GM13977 (cell line): Measurements from ENCODE around the gene CUTC.

Experiments used
- DNase-seq: peaks from one replicate; pipeline ENCODE4 v3.0.0; 2012; ENCODE audit warnings: low spot score
- CTCF ChIP-seq: IDR thresholded peaks from 2 replicates; pipeline ENCODE4 v1.5.1; 2012; ENCODE audit warnings: mild to moderate bottlenecking, control low read depth; ENCODE audit not compliant: insufficient read depth; ENCODE audit errors: extremely low read depth, missing control alignments
- in situ Hi-C: fragments of 300-500 bp; cut with MboI; formaldehyde crosslinking; loops from one replicate; pipeline ENCODE4 v1.12.0; 2022; ENCODE audit warnings: low sequenced_read_pairs, low pct_unique_long_range_greater_than_20kb, mixed read lengths, inconsistent platforms; ENCODE audit not compliant: unreplicated experiment

CUTC gene

DNA sequence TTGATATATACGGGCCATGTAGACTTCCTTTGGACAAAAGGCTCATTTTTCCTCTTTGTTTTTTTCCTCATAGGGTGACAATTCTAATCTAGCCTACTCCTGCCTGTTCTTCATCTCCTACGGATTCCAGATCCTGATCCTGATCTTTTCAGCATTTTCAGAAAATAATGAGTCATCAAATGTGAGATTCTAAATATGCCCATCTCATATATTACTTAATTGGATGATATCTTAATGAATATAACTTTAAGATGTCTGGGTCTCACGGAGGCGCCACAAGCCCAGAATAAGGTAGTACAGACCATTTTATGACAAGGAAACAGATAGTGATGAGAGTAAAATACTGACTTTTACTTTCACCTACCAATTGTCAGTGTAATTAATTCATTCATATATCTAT is 61.8 kb downstream of the CUTC start:
- in situ Hi-C loops = no loop called here
- DNase-seq = no peak
- TF ChIP-seq CTCF = no peak

DNA sequence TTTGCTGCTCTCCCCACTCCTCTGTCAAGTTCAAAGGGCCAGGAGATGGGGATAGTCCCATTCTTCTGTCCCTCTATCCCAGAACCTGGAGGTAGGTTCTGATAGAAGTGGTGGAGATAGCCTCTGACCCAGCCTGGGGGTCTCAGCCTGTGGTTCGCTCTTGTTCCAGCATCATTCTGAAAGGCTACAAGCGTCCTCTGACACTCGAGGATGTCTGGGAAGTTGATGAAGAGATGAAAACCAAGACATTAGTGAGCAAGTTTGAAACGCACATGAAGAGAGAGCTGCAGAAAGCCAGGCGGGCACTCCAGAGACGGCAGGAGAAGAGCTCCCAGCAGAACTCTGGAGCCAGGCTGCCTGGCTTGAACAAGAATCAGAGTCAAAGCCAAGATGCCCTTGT is 64.9 kb downstream of the CUTC start:
- in situ Hi-C loops = no loop called here
- no peak for DNase-seq
- TF ChIP-seq CTCF = no peak

DNA sequence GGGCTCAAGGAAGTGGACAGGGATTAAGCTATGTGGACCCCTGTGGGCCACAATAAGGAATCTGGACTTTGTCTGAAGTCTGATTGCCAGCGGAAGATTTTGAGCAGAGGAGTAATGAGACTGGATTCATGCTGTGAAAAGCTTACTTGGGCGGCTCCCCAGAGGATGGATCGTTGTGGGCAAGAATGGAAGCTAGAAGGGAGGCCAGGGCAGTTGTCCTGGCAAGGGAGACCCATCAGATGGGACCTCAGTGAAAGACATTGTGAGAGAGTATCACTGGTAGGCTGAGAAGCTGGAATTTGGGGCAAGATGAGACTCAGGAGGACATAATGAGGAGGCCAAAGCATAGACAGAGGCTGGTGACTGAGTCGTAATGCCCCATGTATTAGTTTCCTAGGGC is 66.0 kb downstream of the CUTC start:
- DNase-seq = no peak
- in situ Hi-C loops = no loop called here
- TF ChIP-seq CTCF = no peak

DNA sequence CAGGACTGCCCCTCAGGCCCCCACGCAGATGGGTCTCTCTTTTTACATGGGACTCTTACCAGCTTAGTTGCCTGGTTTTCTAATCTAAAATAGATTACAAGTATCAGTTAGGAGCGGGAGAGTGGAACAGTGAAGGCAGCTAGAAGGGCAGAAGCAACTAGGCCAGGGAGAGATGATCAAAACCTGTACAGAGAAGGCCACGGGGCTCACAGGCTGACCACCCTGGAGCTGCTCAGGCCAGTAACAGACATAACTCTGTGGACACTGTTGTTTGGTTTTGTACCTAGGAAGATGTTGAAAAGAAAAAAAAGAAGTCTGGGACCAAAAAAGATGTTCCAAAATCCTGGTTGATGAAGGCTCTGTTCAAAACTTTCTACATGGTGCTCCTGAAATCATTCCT is 66.9 kb downstream of the CUTC start:
- in situ Hi-C loops = no loop called here

GRCh38 chr10:99799613-99800012 is 67.6 kb downstream of the CUTC start:
- DNase-seq = no peak
- TF ChIP-seq CTCF = no peak
- in situ Hi-C loops = no loop called here

More for the DNA sequence above, 66.9 kb downstream of the CUTC start:
- TF ChIP-seq CTCF = no peak
- DNase-seq = no peak

GRCh38 chr10:99804471-99804870 is 72.4 kb downstream of the CUTC start:
- in situ Hi-C loops = no loop called here

More at GRCh38 chr10:99804471-99804870, 72.4 kb downstream of the CUTC start:
- TF ChIP-seq CTCF = no peak
- DNase-seq = no peak
